Activated CD4-positive, alpha-beta T cell treated with anti-CD3 and anti-CD28 coated beads for 24 hours (primary cell): Measurements from ENCODE around the gene MAMDC4.
"Not testable (repeated sequence)": the region's sequence is repeated elsewhere in the genome, so short reads cannot be mapped to it uniquely, and the experiment has no call there.

ENCODE experiments used
- DNase-seq, 2 donors: peaks; one replicate each; pipeline ENCODE4 v3.0.0-alpha.2; 2020; ENCODE audit warnings: low read depth in 2 of 2

MAMDC4 gene

DNA sequence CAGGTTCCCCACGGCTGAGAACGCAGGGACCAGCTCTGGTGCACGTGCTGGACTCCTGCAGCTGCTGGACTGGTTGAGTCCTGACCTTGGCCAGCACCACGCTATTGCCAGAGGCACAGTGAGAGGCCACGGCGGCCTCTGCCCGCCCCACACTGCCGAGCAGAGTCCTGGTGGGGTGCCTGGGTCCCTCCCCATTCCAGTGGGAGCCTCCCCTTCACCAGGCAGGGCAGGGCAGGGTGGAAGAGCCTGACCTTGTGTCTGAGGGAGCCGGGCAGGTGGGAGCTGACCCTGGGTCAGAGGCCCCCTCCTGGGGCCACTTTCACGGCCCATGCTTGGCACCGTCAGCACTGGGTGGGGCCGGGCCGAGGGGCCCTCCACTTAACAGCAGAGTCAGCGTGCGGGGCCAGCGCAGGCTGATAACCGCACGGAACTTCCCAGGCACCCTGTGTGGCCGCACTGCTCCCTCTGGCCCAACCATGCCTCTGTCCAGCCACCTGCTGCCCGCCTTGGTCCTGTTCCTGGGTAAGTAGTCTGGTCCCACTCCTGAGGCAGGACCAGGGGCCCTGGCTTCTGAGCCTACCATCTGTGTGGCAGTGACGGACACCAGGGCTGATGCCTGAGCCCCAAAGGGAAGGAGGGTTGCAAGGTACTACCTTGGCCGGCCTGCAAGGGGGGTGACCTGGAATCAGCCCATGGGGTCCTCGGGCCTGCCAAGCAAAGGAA lies at the start of gene MAMDC4:
Gene MAMDC4 (plus strand): TSS at position 406 of the 723 bp plus-strand sequence. CDS start 71 bp downstream, at position 477.
- DNase-seq: no peak

DNA sequence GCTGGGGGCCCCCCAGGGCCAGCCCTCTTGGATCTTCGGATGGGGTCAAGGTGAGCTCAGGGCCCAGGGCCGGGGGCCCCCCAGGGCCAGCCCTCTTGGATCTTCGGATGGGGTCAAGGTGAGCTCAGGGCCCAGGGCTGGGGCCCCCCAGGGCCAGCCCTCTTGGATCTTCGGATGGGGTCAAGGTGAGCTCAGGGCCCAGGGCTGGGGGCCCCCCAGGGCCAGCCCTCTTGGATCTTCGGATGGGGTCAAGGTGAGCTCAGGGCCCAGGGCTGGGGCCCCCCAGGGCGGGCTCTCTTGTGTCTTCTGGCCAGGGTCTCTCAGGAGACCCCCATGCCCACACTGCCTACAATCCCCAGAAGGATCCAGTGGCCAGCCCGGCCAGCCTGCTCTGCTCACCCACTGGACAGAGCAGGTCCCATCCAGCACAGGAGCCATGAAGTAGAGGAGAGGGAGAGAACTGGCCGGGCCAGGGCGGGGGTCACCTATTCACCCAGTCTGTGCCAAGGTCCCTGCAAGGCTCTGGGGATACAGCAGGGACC lies 49.1 kb upstream of the MAMDC4 start:
- not testable (repeated sequence) for DNase-seq

DNA sequence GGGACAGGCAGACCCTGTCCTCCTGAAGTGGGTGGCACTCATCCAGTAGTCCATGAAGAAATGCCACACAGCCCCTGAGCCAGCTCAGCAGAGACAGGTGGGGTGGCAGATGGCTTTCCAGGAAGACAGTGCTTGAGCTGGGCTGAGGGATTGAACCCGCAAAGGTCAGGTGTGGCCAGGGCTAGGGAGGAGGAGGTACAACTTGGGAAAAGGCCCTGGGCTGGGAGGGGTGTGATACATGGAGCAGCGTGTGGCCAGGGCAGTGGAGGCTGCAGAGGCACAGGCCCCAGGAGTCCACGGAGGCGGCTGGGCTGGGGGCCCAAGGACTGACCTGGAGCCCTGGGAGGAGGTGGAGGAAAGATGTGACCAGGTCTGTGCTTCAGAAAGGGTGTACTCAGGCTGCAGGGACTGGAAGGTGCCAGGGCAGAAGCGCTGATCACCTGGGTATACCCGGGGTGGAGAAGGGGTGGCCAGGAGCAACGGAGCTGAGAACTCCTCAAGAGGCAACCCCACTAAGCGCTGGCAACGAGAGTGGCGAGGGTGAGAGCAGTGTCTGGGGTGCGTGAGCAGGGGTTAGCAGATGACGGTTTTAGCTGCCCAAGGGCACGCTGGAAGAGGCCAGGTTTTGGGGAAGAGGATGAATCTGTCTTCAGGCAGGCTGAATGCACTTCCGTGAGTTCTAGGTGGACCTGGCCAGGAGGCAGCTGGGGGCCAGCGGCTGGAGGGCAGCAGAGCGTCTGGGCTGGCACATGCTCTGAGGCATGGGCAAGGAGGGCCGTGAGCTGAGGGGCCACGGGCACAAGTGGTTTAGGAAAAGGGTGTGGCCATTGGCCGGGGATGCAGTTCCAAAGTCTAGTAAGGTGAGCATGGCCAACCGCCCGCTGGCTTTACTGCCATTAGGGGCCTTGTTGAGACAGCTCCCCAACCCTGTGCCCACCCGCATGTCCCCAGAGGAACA lies 48.3 kb upstream of the MAMDC4 start:
- no peak for DNase-seq

DNA sequence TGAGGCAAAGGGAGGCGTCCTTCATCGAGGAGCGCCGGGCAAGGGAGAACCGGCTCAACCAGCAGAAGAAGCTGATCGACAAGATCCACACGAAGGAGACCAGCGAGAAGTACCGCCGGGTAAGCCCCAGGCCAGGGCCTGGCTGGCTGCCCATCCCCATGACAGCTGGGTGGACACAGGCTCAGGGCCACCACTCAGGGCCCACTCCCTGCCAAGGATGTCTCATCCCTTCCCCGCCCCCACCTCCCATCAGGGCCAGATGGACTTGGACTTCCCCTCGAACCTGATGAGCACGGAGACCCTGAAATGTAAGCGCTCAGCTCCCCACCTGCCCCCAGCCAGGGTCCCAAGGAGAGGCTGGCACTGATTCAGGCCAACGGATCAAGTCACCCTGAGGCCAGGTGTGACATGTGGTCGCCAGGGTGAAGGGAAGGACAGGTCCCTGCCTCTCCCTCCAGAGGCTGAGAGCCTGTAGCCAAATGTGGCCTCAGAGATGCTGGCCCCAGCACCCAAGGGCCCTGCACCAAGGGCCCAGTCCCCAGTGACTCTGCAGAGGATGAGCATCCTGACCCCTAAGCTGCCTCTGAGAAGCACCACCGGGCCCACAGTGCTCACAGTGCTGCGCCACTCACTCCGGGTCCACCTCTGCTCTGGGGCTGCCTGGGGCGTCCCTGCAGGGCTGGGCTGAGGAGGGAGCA lies 47.5 kb upstream of the MAMDC4 start:
- no peak for DNase-seq

DNA sequence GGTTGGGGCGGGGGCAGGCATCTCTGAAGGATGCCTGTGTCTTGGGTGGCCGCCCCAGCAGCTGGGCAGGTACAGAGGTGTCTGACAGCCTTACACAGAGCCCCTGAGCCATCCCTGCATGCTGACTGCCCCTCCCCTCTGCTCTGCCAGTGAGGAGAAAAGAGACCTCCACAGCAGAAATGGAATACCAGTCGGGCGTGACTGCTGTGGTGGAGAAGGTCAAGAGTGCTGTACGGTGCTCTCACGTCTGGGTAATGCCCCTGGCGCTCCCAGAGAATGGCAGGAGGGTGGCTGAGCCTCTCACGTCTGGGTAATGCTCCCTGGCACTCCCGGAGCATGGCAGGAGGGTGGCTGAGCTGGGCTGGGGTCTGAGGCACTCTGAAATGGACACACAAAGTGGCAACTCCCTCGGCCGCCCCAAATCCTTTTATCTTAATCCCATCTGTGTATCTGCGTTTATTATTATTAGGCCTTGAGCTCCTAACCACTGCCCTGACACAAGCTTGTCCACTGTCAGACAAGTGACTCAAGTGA lies 46.9 kb upstream of the MAMDC4 start:
- no peak for DNase-seq

DNA sequence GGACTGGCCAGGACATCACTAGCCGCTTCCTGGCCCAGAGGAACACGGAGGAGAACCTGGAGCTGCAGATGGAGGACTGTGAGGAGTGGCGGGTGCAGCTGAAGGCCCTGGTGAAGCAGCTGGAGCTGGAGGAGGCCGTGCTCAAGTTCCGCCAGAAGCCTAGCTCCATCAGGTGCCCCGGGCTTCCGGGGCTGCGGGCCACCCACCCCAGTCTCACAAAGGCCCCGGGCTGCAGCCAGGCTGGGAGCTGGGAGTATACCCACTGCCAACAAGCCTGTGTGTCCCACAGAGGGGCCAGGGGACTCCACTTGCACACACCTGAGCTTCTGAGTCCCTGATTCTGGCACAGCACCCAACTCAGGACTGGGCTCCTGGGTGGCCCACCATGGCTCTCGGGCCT lies 46.1 kb upstream of the MAMDC4 start:
- DNase-seq: no peak

DNA sequence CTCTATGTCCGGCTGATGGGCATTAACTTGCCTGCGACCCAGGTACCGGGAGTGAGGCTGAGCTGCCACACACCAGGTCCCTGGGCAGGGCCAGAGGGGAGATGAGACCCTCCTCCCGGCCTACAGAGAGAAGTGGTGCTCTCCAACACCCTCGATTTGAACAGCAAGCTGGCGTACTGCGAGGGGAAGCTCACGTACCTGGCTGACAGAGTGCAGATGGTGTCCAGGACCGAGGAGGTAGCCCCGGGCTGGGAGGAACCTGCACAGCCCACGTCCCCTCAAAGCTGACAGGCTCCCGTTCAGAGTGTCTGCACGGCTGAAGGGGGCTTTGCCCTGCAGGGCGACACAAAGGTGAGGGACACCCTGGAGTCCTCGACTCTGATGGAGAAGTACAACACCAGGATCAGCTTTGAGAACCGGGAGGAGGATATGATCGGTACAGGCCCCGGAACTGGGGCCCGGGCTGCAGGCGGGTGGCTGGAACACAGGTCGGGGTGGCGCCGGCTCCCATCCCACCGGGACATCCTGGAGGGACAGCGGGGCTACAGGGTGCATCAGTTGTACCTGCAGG lies 45.4 kb upstream of the MAMDC4 start:
- DNase-seq: no peak

DNA sequence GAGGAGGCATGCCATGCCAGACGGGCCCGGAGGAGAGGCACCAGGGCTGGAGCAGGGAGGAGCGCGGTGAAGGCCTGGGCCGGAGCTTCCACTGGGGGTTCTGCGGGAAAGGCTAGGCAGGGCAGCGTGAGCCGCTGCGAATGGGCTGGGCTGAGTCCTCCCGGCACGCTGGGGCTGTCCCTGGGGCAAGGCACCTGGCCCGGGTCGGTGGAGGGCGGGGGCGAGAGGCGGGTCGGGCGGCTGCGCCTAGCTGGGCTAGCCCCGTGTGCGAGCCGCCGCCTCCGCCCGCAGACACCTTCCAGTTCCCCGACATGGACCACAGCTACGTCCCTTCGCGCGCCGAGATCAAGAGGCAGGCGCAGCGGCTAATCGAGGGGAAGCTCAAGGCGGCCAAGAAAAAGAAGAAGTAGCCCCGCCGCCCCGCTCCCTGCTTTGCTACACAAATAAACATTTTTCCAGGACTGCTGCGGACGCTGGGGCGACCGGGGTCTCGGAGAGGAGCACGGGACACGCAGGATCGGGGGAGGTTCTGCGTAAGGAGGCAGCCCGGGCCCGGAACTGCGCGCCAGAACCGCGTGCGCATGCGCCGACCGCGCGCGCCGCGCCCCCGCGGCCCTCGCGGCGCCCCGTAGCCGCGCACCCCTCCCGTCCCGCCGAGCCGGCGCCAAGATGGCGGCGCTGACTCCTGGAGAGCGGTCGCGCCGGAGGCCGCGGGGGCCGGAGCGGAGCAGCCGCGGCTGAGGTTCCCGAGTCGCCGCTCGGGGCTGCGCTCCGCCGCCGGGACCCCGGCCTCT lies 44.7 kb upstream of the MAMDC4 start, which contains the start of gene RABL6:
Gene RABL6 (plus strand): TSS at position 668 of the 794 bp plus-strand sequence. CDS start 249 bp downstream, outside the sequence.
- DNase-seq: peak; percentile 62 to 69

DNA sequence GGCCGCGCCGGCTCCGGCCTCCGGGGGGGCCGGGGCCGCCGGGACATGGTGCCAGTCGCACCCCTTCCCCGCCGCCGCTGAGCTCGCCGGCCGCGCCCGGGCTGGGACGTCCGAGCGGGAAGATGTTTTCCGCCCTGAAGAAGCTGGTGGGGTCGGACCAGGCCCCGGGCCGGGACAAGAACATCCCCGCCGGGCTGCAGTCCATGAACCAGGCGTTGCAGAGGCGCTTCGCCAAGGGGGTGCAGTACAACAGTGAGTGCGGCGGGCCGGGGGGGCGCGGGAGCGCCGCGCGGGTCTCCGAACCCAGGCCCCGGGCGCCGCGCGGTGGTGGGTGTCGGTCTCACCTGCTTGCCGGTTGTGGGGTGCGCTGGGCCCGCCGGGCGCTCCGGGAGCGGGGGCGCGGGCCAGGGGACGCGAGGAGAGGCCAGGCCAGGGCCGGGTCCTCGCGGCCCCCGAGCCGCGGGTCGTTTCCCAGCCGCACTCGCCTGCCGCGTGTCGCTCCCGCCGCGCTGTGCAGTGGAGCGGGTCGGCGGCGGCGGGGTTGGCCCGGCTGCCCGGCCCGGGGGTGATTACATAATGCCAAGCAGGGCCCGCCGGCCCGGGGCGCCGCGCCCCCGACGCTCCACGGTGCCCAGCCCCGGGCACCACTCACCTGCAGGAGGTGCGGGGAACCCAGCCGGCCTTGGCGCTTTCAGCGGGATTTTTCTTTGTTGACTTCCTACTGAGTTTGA lies 43.9 kb upstream of the MAMDC4 start:
- peak in 1 of 2 donors; percentile 22 for DNase-seq

DNA sequence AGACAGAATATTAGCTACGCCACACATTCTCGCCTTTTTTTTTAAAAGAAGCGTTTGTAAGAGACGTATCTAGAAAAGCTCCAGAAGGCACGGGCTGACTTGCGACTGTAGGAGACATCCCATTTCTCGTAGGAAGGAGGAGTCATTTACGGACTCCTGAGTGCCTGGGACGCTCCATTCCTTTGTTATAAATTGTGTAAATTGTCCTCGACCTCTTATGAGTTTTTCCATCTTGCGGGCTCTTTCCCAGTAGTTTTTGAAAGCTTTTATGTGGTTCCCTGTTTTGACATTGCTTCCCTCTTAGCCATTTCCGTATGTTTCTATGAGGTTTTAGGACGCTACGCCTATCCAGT lies 43.4 kb upstream of the MAMDC4 start:
- no peak for DNase-seq

DNA sequence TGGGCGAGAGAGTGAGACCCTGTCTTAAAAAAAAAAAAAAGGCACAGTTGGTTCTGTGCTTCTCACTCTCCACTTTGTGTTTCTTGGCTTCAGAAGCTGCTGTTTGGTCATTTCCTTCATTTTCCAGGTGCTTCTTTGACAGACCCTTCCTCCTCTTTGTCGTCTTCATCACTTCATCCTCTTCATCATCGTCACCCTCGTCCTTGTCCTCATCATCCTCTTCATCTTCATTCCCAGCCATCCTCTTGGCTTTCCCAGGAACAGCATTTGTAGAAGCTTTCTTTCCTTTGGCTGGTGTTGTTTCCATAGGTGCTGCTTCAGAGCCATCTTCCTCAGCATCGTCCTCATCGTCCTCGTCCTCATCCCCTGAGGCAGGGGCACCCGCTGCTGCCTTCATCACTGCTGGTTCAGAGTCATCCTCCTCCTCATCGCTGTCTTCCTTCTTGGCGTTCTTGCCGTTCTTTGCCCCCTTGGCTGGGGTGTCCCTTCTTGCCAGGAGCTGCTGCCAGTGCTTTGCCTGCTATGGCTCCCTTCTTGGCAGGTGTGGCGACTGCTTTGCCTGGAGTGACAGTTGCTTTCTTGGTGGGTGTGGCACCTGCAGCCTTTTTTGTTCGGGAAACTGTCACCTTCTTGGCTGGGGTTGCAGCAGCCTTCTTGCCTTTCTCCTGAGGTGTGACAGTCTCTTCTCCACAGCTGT lies 37.3 kb upstream of the MAMDC4 start:
- no peak for DNase-seq

DNA sequence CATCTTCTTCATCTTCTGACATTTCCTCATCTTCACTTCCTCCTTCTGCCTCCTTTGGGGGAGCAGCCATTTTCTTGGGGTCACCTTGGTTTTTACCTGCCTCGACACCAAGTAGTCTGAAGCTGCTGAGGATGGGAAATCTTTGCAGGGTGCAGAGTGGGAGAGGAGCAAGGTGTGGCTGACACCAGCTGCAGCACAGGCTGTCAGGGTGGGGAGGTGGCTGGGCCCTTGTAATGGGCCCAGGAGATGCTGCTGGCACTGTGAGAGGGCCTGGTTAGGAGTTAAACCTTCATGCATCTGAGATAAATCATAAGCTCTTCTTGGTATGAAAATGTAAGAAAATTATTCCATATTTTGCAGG lies 36.7 kb upstream of the MAMDC4 start:
- DNase-seq: no peak

DNA sequence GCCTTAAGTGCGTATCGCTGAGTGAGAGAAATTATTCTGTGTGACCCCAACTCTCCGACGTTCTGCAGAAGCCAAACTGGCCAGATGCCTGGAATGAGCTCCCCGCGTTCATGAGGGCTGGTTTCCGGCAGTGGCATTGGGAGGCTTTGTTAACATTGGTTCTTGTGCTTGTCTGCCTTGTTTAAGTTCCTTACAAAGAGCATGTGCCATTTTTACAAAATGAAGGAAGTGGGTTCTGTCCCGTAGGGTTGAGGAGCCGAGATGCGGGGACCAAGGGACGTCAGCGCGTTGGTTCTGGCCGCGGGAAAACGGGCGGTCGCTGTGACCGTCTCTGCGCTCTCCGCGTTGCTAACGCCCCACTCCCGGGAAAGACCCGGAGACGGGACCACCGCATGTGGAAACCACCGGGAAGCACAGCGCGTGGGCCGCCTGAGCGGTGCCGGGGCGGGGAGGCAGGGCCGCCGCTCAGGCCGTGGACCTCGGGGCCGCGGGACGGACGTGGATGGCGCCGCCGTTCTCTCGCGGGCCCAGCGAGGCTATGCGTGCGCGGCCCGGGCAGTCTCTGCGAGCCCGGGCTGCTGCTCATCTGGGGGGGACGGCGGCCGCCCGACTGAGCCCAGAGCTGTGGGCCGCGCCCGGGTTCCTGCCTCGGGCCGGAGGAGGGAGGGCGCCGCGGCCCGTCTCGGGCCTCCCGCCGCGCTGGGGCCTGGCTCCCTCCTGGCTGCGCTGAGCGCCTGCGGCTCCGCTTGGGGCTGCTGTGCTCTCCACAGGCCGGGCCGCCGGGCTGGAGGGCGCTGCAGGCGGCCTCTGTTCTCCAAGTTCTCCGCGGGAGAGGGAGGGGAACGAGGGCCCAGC lies 30.9 kb upstream of the MAMDC4 start:
- no peak for DNase-seq

DNA sequence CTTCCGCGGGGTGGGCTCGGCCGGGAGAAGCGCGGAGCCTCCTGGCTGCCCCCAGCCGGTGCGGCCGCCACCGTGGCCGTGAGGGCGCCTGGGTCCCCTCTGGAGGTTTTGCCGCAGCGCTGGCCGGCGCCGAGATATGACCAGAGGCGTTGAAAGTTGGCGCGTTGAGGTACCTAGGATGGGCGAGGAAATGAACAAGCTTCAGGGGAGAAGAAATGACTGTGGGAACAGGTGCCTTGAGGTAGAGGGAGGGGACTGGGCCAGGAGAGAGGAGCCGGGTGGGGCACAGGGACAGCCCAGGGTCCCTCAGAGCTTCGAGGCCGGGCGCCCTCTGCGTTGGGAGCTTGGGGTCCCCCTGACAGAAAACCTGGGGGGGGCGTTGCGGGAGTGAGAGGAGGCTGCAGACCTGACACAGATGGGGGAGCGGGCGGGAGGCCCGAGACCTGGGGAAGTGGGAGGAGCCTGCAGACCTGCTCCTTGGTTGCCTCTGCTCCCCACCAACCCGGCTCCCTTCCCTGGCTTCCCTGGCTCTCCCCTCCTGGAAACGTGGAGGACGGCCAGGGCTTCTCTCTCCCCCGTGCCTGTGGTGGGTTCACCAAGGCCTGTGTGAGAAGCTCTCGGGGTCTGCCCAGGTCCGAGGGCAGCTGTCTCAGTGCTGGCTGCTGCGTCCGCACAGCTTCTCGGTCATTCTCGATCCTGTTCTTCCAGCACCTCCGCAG lies 30.2 kb upstream of the MAMDC4 start:
- no peak for DNase-seq

DNA sequence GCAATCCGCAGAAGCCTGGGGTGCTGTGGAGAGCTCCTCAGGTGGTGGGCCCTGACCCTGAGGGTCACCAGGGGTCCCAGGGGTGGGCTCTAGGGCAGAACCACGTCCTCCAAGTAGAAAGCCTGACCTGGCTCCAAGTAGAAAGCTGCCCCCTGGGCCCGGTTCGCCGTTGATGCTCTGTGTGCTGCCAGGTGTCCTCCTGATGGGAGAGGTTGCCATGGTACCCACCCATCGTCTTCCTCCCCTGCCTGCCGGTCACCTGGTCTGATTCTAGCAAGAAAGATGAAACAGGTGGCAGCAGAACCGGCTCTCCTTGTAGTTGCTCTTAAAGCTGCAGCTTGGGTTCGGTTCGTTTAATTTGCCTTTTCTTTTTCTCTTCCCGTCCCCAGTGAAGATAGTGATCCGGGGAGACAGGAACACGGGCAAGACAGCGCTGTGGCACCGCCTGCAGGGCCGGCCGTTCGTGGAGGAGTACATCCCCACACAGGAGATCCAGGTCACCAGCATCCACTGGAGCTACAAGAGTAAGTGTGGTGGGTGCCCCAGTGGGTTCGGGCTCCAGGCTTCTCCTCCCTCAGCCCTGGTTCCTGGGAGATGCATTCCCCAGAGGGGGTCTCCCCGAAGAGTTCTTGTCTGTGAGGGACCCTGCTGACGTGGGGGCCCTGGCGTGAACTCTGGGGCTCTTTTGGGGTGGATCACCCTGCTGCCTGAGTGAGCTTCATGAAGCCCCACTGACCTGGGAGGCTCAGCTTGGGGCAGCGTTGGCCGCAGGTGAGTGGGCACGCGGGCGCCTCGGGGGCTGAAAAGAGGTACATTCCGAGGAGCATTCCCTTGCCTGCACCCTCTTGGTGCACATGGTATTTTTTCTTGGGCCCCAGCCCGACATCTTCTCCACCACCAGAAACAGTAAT lies 28.8 kb upstream of the MAMDC4 start:
- DNase-seq: no peak

DNA sequence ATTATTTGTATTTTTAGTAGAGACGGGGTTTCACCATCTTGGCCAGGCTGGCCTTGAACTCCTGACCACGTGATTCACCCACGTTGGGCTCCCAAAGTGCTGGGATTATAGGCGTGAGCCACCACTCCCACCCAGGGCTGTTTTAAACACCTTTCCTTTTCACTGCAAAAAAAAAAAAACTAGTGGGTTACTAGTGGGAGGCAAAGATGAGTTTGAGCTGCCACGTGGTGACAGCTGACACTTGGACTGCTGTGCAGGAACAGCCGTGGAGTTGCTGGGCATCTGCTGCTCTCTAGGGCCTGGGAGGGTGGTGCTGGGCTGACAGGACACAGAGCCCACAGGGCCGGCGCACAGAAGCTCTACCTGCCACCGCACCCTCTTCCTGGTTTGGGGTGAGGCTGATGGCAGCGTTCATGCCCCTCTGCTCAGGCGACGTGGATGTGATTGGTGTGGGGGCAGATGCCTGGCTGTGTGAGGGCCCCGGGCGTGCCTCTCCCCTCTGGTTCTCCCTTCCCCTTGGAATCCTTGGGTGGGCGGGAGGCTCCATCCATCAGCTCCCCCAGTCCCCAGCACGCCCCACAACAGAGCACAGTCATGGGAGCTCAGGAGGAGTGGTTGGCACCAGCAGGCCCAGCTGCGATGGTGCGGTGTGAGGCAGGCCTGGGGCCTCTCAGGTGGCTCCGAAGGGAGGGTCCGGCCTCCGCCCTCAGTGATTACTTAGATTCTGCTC lies 27.5 kb upstream of the MAMDC4 start:
- no peak for DNase-seq
